ENCODE measurements around the gene NUBP2. TPM values are rescaled to one million over a fixed set of nuclear protein-coding genes. Genes with fewer than 3 reads are reported as not detected.

Gene NUBP2
- total RNA-seq, 1 experiment from 2014 or later = 76.6 TPM

DNA sequence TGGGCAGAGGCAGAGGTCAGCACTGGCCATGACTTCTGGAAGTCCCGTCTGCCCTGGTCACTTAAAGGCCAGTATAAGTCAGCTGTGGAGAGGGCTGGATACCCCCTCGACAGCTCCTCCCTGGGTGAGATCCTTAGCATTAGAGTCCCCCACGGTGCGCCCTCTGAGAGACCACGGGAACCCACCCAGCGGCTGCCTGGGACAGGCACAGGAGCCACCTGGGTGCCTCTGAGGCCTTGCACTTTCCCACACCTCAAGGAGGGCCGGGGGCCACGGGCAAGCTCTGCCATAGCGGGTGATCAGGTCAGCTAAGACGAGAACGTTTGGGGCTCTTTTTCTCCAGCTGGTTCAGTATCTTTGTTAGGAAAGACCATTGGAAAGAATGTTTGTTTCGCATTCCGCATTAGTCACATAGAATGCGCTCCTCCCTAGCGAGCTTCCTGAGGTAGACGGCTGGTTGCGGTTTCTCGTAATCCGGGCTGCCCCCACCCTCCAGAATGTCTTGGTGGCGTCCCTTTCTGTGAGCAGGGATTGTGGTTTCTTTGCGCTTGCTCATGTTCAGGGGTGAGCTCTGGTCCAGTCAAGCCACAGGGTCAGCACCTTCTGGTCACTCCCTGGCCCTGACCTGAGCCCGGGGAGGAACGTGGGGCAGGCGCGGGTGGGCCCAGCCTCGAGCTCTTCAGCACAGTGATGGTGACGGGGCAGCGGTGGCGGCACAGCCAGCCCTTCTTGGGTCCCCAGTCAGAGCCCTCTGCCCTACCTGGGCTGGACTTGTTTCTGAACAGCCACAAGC, 36.7 kb upstream of the NUBP2 start:
- DNase-seq (ENCODE audit: low spot score) = peak; percentile 38
- peak overlapping the region; percentile 30 for H3K27ac ChIP-seq (ENCODE audit: low read depth, low read length, poor library complexity, severe bottlenecking)

DNA sequence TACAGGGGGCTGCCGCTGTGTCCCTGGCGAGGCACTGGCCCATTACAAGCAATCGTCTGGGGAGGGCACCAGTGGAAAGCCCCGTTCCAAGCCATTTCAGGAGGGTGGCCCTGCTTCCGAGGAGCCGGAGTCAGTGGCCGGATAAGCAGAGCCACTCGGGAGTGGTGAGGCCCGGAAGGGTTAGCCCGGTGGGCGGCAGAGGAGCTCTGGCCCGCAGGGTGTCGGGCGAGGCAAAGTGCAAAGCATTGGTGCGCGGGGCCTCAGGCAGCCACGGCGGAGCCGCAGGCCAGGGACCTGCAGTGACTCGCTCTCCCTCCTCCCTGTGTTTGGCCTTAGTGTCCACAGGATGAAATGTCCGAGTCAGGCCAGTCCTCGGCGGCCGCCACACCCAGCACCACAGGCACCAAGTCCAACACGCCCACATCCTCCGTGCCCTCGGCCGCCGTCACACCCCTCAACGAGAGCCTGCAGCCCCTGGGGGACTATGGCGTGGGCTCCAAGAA, 36.0 kb upstream of the NUBP2 start:
- Histone ChIP-seq H3K9me3 (ENCODE audit: low read depth, low read length, poor library complexity, severe bottlenecking) (no peaks in the 10 kb centered on the region), H3K4me3 (ENCODE audit: low read depth, low read length, poor library complexity, severe bottlenecking) (no peak overlapping the region), H3K27ac (ENCODE audit: low read depth, low read length, poor library complexity, severe bottlenecking) (peak overlapping the region; percentile 30), H3K27me3 (replicated peaks; ENCODE audit: insufficient read depth, low read depth, low read length, poor library complexity) (no peaks in the 10 kb centered on the region), H3K4me1 (ENCODE audit: insufficient read depth, low read length, poor library complexity, severe bottlenecking) (no peaks in the 10 kb centered on the region), H3K36me3 (ENCODE audit: insufficient read depth, low read length, poor library complexity, severe bottlenecking) (peaks cover 15% of the 10 kb centered on the region)
- intact Hi-C loops (cut with micrococcal nuclease; ENCODE audit: unreplicated experiment) = no loop called here
- ChIA-PET CTCF (interaction anchor here (0.6 kb wide), 1 partner anchor 182 kb away, joined by 10 read pairs; no protein-coding TSS in a partner anchor), POLR2A (ENCODE audit: low non-redundant PET) (no interaction called here)
- TF ChIP-seq, protein P1, sequence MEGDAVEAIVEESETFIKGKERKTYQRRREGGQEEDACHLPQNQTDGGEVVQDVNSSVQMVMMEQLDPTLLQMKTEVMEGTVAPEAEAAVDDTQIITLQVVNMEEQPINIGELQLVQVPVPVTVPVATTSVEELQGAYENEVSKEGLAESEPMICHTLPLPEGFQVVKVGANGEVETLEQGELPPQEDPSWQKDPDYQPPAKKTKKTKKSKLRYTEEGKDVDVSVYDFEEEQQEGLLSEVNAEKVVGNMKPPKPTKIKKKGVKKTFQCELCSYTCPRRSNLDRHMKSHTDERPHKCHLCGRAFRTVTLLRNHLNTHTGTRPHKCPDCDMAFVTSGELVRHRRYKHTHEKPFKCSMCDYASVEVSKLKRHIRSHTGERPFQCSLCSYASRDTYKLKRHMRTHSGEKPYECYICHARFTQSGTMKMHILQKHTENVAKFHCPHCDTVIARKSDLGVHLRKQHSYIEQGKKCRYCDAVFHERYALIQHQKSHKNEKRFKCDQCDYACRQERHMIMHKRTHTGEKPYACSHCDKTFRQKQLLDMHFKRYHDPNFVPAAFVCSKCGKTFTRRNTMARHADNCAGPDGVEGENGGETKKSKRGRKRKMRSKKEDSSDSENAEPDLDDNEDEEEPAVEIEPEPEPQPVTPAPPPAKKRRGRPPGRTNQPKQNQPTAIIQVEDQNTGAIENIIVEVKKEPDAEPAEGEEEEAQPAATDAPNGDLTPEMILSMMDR (conservative IDR thresholded peaks at IDR 0.05; ENCODE audit: low read depth, low read length) = no peak
- TF ChIP-seq EZH2 (IDR thresholded peaks at IDR 0.05; ENCODE audit: borderline replicate concordance, low read depth, low read length, poor library complexity, severe bottlenecking) = no peak
- DNase-seq (ENCODE audit: low spot score) = no peak
- BruUV-seq (replicated peaks) = no TSS peak

More for the DNA sequence above, 36.7 kb upstream of the NUBP2 start:
- Histone ChIP-seq H3K27me3 (replicated peaks; ENCODE audit: insufficient read depth, low read depth, low read length, poor library complexity) (no peaks in the 10 kb centered on the region), H3K36me3 (ENCODE audit: insufficient read depth, low read length, poor library complexity, severe bottlenecking) (peaks cover 14% of the 10 kb centered on the region), H3K9me3 (ENCODE audit: low read depth, low read length, poor library complexity, severe bottlenecking) (no peaks in the 10 kb centered on the region), H3K4me3 (ENCODE audit: low read depth, low read length, poor library complexity, severe bottlenecking) (no peak overlapping the region), H3K4me1 (ENCODE audit: insufficient read depth, low read length, poor library complexity, severe bottlenecking) (no peaks in the 10 kb centered on the region)
- intact Hi-C loops (cut with micrococcal nuclease; ENCODE audit: unreplicated experiment) = no loop called here
- ChIA-PET POLR2A (ENCODE audit: low non-redundant PET) (no interaction called here), CTCF (interaction anchor here (0.6 kb wide), 1 partner anchor 183 kb away, joined by 10 read pairs; no protein-coding TSS in a partner anchor)
- BruUV-seq (replicated peaks) = no TSS peak
- TF ChIP-seq, protein P1 (conservative IDR thresholded peaks at IDR 0.05; ENCODE audit: low read depth, low read length) = no peak
- TF ChIP-seq EZH2 (IDR thresholded peaks at IDR 0.05; ENCODE audit: borderline replicate concordance, low read depth, low read length, poor library complexity, severe bottlenecking) = no peak

DNA sequence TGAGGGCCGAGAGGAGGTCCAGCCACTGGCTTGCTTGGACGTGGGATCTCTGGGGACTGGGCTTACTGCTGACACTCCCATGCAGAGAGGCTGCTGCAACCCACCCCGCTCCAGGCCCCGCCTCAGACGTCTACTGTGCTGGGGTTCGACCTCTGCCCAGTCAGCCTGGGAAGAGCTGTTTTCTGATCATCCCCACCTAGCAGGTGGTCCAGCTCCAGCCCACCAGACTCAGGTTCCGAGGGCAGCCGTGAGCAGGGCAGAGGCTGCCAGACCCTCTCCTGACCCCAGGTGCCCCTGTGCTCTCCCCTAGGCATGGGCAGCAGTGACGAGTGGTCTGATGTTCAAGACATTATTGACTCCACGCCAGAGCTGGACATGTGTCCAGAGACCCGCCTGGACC, 34.8 kb upstream of the NUBP2 start:
- Histone ChIP-seq H3K4me3 (ENCODE audit: low read depth, low read length, poor library complexity, severe bottlenecking) (no peak overlapping the region), H3K27me3 (replicated peaks; ENCODE audit: insufficient read depth, low read depth, low read length, poor library complexity) (no peaks in the 10 kb centered on the region), H3K27ac (ENCODE audit: low read depth, low read length, poor library complexity, severe bottlenecking) (no peak overlapping the region), H3K36me3 (ENCODE audit: insufficient read depth, low read length, poor library complexity, severe bottlenecking) (peaks cover 19% of the 10 kb centered on the region), H3K9me3 (ENCODE audit: low read depth, low read length, poor library complexity, severe bottlenecking) (no peaks in the 10 kb centered on the region), H3K4me1 (ENCODE audit: insufficient read depth, low read length, poor library complexity, severe bottlenecking) (no peaks in the 10 kb centered on the region)
- no peak for DNase-seq (ENCODE audit: low spot score)
- no peak for TF ChIP-seq EZH2 (IDR thresholded peaks at IDR 0.05; ENCODE audit: borderline replicate concordance, low read depth, low read length, poor library complexity, severe bottlenecking)
- TF ChIP-seq, protein P1 (conservative IDR thresholded peaks at IDR 0.05; ENCODE audit: low read depth, low read length) = no peak
- POLR2A ChIA-PET (ENCODE audit: low non-redundant PET) = no interaction called here
- intact Hi-C loops (cut with micrococcal nuclease; ENCODE audit: unreplicated experiment) = no loop called here
- no TSS peak for BruUV-seq (replicated peaks)
- CTCF ChIA-PET = no interaction called here
